WI38 (cell line): ENCODE results near the gene ITPR1.

Experiments
- H3K4me3 ChIP-seq: 2 replicates; pipeline ENCODE4 v1.5.1; 2011; ENCODE audit warnings: low read depth, mild to moderate bottlenecking, control low read depth, low read length
- TF ChIP-seq, protein P1 (sequence below): IDR thresholded peaks from 2 replicates; pipeline ENCODE4 v1.5.1; 2012; ENCODE audit warnings: low read depth, mild to moderate bottlenecking, control low read depth, low read length

Gene ITPR1

DNA sequence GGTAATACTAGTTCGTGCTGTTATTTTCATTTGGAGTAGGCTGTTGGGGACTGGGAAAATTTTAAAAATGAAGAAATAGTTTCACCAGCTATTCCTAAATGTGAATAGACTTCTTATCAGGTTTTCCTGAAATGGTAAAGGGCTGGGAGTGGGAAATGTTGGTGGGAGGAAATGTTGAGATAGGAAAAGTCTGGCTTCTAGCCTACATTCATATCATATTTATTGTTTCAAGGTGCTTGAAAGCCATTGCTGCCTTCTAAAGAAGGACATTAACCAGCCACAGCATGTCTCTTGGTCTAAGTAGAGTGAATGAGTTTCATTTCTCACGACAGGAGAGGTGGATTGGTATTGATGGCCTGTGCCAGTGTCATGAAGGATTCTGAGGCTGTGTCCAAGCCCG is 288.9 kb downstream of the ITPR1 start:
- H3K4me3 ChIP-seq = no peak overlapping the region

DNA sequence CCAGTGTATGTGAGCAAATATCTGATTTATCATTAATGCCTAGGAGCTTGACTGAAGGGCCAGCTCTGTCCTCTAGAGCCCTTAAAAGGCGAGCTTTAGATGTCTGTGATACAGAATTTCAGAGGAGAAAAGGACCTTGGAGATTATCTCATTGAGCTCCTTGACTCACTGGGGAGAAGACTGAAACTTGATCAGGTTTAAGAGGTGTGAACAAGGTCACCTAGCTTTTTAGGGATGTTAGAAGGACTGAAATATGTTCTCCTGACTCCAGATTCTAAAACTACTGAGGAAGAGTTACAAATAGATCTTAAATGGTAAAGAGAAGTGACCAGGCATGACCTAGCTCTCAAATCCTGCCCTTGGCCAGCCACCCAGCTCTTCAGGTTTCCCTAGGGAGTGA is 292.4 kb downstream of the ITPR1 start:
- H3K4me3 ChIP-seq = no peak overlapping the region
- TF ChIP-seq, protein P1, sequence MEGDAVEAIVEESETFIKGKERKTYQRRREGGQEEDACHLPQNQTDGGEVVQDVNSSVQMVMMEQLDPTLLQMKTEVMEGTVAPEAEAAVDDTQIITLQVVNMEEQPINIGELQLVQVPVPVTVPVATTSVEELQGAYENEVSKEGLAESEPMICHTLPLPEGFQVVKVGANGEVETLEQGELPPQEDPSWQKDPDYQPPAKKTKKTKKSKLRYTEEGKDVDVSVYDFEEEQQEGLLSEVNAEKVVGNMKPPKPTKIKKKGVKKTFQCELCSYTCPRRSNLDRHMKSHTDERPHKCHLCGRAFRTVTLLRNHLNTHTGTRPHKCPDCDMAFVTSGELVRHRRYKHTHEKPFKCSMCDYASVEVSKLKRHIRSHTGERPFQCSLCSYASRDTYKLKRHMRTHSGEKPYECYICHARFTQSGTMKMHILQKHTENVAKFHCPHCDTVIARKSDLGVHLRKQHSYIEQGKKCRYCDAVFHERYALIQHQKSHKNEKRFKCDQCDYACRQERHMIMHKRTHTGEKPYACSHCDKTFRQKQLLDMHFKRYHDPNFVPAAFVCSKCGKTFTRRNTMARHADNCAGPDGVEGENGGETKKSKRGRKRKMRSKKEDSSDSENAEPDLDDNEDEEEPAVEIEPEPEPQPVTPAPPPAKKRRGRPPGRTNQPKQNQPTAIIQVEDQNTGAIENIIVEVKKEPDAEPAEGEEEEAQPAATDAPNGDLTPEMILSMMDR = no peak

More for the DNA sequence above, 288.9 kb downstream of the ITPR1 start:
- TF ChIP-seq, protein P1 = no peak

DNA sequence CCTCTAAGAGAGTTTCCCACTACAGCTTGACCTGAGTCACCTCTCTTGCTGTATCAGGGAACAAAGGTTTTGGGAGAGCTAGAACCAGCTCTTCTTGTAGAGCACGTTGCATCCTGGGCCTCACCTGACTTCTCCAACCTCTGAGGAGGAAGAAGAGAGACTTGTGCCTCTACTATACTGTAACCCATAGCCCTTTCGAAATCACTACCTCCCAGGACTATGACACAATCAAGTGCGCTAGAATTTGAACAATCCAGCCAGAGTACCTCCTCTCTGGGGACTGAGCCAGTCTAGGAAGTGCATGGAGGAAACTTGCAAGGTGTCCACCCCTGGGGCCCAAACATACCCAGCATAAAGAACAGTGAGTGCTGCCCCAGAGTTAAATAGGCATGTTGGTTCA is 293.3 kb downstream of the ITPR1 start:
- TF ChIP-seq, protein P1 = no peak
- no peak overlapping the region for H3K4me3 ChIP-seq

DNA sequence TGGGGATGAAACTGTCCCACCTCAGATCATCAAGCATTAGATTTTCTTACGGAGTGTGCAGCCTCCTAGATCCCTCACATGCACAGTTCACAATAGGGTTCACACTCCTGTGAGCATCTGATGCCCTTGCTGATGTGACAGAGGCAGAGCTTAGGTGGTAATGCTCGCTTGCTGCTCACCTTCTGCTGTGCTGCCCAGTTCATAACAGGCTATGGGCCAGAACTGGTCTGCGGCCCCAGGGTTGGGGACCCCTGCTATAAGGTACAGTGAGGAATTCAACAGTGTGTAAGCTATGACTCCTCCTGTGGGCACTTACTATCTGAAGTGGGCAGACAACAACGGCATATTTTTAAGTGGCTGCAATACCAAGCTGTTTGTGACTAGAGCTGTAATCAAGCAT is 298.2 kb downstream of the ITPR1 start:
- TF ChIP-seq, protein P1 = no peak

DNA sequence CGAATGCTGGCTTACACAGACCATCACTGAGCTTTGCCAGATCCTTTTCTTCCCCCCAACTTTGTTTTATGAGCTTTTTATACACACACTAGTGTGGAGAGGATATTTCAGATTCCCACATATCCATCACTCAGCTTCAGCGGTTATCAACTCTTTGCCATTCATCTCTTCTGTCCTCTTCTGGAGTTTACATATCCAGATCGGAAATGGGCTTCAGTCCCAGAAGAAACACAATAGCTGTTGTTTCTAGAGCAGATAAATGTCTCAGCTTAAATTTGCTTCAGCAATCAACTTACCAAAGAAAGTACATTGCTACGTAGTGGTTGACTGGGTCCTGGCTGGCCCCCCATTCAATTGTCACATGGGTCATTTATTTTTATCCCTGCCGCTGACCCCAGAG is 300.2 kb downstream of the ITPR1 start:
- H3K4me3 ChIP-seq = no peak overlapping the region
- TF ChIP-seq, protein P1 = no peak

More for the DNA sequence above, 298.2 kb downstream of the ITPR1 start:
- no peak overlapping the region for H3K4me3 ChIP-seq

DNA sequence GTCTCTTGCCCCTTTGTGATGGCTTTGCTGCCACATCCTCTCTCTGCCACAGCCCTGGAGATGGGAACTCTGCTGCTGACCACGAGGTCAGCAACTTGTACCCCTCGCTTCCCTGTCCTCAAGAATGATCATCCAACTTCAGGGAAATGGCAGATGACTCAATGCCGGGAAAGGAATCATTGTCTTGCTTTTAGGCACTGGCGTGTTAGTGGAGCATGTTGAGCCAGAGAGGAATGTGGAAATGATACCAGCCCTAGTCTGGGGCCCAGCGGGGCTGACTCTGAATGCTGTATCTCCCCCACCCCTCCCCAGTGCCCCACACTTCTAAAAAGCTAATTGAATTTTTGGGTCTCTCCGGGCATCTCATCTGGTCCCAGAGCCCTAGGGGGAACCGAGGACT is 301.2 kb downstream of the ITPR1 start:
- H3K4me3 ChIP-seq = no peak overlapping the region
- TF ChIP-seq, protein P1 = no peak

DNA sequence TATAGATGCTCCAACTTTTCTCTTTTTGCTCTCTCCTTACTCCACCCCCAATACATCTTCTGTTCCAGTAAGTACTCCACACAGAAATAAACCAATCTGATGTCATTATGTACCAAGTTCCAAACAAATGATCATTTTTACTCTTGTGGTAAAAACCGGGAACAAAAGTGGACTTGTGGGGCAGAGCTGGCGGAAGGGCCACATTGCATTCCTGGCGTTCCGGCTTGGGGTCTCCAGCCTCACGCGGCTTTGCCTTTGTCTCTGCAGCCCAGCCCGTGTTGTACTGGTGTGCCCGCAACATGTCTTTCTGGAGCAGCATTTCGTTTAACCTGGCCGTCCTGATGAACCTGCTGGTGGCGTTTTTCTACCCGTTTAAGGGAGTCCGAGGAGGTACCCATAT is 301.6 kb downstream of the ITPR1 start:
- TF ChIP-seq, protein P1 = no peak
- H3K4me3 ChIP-seq = no peak overlapping the region
